ENCODE measurements around the gene UGT2A1.

The UGT2A1 gene

DNA sequence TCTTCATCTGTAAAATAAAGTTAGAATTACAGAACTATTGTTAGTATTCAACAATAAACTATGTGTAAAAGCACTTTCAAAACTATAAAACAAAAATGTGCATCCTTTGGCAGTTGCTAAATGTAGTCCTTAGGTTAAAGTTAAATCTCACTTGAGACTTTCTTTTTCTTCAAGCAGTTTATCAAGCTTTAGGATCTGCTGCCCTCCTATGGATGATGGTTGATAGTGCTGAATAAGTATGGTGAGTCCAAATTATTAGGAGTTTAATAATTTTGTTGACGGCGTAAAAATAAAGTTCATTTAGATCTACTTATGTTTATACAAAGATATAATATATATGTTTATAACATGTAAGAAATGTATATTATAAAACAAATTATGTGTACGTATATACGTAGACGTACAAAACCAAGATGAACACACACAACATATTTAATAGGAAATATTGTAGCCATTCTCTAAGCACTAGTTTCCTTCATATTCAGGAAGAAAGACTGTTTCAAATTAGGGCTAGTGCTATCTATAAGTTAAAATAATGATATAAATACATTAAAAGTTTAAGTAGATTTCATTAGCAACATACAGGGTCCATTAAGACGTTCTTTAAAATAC lies 35.9 kb downstream of the UGT2A1 start:
- H3K4me2 ChIP-seq (ENCODE audit: insufficient read depth, low read length), result no peak overlapping the region
- ATAC-seq (ENCODE audit: insufficient read depth, low read depth) (no peak), DNase-seq (no peak)
- no peaks in the 10 kb centered on the region for H3K36me3 ChIP-seq (ENCODE audit: insufficient read depth, low read length)
- no peak overlapping the region for H3K4me3 ChIP-seq (ENCODE audit: low read depth in 1 of 2, low read length in 2 of 2)
- H3K79me2 ChIP-seq (ENCODE audit: insufficient read depth, low read length), result no peaks in the 10 kb centered on the region
- H3K27ac ChIP-seq (ENCODE audit: low read length), result no peak overlapping the region
- TF ChIP-seq EZH2 (IDR thresholded peaks at IDR 0.05; ENCODE audit: borderline replicate concordance, low read depth, low read length, severe bottlenecking), result no peak
- TF ChIP-seq, protein P1, sequence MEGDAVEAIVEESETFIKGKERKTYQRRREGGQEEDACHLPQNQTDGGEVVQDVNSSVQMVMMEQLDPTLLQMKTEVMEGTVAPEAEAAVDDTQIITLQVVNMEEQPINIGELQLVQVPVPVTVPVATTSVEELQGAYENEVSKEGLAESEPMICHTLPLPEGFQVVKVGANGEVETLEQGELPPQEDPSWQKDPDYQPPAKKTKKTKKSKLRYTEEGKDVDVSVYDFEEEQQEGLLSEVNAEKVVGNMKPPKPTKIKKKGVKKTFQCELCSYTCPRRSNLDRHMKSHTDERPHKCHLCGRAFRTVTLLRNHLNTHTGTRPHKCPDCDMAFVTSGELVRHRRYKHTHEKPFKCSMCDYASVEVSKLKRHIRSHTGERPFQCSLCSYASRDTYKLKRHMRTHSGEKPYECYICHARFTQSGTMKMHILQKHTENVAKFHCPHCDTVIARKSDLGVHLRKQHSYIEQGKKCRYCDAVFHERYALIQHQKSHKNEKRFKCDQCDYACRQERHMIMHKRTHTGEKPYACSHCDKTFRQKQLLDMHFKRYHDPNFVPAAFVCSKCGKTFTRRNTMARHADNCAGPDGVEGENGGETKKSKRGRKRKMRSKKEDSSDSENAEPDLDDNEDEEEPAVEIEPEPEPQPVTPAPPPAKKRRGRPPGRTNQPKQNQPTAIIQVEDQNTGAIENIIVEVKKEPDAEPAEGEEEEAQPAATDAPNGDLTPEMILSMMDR (IDR thresholded peaks at IDR 0.05; ENCODE audit: borderline replicate concordance, extremely low read depth, low read length, poor library complexity, severe bottlenecking), result peak; percentile 52
- H3K9ac ChIP-seq (ENCODE audit: low read depth, low read length), result no peak overlapping the region
- H4K20me1 ChIP-seq (ENCODE audit: insufficient read depth, low read length), result no peaks in the 10 kb centered on the region
- no peaks in the 10 kb centered on the region for H3K9me3 ChIP-seq (ENCODE audit: insufficient read depth, low read length, severe bottlenecking)
- no peak overlapping the region for H2AFZ ChIP-seq (ENCODE audit: low read depth, low read length)
- no peaks in the 10 kb centered on the region for H3K4me1 ChIP-seq (ENCODE audit: insufficient read depth, low read length)
- H3K27me3 ChIP-seq (ENCODE audit: insufficient read depth, low read length, poor library complexity), result no peaks in the 10 kb centered on the region

DNA sequence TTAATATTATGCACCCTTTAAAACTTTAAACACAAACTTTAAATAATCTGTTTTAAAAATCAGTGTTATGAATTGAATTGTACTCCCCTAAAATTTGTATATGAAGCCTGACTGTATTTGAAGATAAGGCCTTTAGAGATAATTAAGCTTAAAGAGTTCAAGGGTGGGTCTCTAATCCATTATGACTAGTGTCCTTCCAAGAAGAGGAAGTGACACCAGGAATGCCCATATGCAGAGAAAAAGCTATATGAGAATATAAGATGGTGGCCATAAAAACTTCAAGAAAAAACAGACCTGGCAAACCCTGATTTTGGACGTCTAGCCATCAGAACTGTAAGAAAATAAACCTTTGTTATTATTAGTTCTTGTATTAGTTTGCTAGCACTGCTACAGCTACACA lies 42.6 kb downstream of the UGT2A1 start:
- ATAC-seq (ENCODE audit: insufficient read depth, low read depth), result no peak
- H3K79me2 ChIP-seq (ENCODE audit: insufficient read depth, low read length), result no peaks in the 10 kb centered on the region
- no peak overlapping the region for H3K4me2 ChIP-seq (ENCODE audit: insufficient read depth, low read length)
- H3K27me3 ChIP-seq (ENCODE audit: insufficient read depth, low read length, poor library complexity), result no peaks in the 10 kb centered on the region
- no peaks in the 10 kb centered on the region for H3K36me3 ChIP-seq (ENCODE audit: insufficient read depth, low read length)
- no peak overlapping the region for H3K27ac ChIP-seq (ENCODE audit: low read length)
- no peak overlapping the region for H3K9ac ChIP-seq (ENCODE audit: low read depth, low read length)
- no peak overlapping the region for H3K4me3 ChIP-seq (ENCODE audit: low read depth in 1 of 2, low read length in 2 of 2)
- no peak for TF ChIP-seq EZH2 (IDR thresholded peaks at IDR 0.05; ENCODE audit: borderline replicate concordance, low read depth, low read length, severe bottlenecking)
- TF ChIP-seq, protein P1 (IDR thresholded peaks at IDR 0.05; ENCODE audit: borderline replicate concordance, extremely low read depth, low read length, poor library complexity, severe bottlenecking), result no peak
- H3K9me3 ChIP-seq (ENCODE audit: insufficient read depth, low read length, severe bottlenecking), result no peaks in the 10 kb centered on the region
- no peak overlapping the region for H2AFZ ChIP-seq (ENCODE audit: low read depth, low read length)
- H4K20me1 ChIP-seq (ENCODE audit: insufficient read depth, low read length), result no peaks in the 10 kb centered on the region
- no peak for DNase-seq
- no peaks in the 10 kb centered on the region for H3K4me1 ChIP-seq (ENCODE audit: insufficient read depth, low read length)

DNA sequence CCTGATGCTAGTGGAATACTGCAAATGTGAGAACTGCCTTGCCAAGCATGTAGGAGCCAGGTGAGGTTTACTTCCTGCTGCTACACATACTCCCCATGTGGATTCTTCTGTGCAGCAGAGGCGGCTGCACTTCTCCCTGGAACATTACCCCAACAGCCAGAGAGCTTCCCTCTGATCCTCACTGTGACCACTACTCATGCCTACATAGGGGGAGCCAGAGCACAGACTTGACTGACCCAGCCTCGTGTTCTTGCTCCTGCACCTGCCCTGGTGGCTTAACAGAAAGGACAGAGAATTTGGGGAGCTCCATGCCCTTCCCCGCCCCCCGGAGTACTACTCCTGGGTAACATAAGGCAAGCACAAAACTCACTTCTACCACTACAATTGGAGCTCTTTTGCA lies 52.0 kb downstream of the UGT2A1 start:
- H3K27me3 ChIP-seq (ENCODE audit: insufficient read depth, low read length, poor library complexity), result no peaks in the 10 kb centered on the region
- TF ChIP-seq, protein P1 (IDR thresholded peaks at IDR 0.05; ENCODE audit: borderline replicate concordance, extremely low read depth, low read length, poor library complexity, severe bottlenecking), result no peak
- no peak for TF ChIP-seq EZH2 (IDR thresholded peaks at IDR 0.05; ENCODE audit: borderline replicate concordance, low read depth, low read length, severe bottlenecking)
- no peaks in the 10 kb centered on the region for H3K36me3 ChIP-seq (ENCODE audit: insufficient read depth, low read length)
- no peaks in the 10 kb centered on the region for H4K20me1 ChIP-seq (ENCODE audit: insufficient read depth, low read length)
- no peak overlapping the region for H3K4me2 ChIP-seq (ENCODE audit: insufficient read depth, low read length)
- DNase-seq (no peak), ATAC-seq (ENCODE audit: insufficient read depth, low read depth) (no peak)
- H3K9ac ChIP-seq (ENCODE audit: low read depth, low read length), result no peak overlapping the region
- H2AFZ ChIP-seq (ENCODE audit: low read depth, low read length), result no peak overlapping the region
- no peaks in the 10 kb centered on the region for H3K4me1 ChIP-seq (ENCODE audit: insufficient read depth, low read length)
- H3K9me3 ChIP-seq (ENCODE audit: insufficient read depth, low read length, severe bottlenecking), result no peaks in the 10 kb centered on the region
- no peak overlapping the region for H3K27ac ChIP-seq (ENCODE audit: low read length)
- H3K79me2 ChIP-seq (ENCODE audit: insufficient read depth, low read length), result no peaks in the 10 kb centered on the region
- H3K4me3 ChIP-seq (ENCODE audit: low read depth in 1 of 2, low read length in 2 of 2), result no peak overlapping the region

Data from DND-41 (cell line).